GM21360 (cell line): ENCODE data around the gene IL17C.

Source experiments
- ATAC-seq: cut with Tn5 transposase; IDR thresholded peaks from one replicate; pipeline ENCODE4 v1.9.1; 2021; ENCODE audit warnings: mild to moderate bottlenecking, moderate library complexity; ENCODE audit not compliant: unreplicated experiment

The IL17C gene

DNA sequence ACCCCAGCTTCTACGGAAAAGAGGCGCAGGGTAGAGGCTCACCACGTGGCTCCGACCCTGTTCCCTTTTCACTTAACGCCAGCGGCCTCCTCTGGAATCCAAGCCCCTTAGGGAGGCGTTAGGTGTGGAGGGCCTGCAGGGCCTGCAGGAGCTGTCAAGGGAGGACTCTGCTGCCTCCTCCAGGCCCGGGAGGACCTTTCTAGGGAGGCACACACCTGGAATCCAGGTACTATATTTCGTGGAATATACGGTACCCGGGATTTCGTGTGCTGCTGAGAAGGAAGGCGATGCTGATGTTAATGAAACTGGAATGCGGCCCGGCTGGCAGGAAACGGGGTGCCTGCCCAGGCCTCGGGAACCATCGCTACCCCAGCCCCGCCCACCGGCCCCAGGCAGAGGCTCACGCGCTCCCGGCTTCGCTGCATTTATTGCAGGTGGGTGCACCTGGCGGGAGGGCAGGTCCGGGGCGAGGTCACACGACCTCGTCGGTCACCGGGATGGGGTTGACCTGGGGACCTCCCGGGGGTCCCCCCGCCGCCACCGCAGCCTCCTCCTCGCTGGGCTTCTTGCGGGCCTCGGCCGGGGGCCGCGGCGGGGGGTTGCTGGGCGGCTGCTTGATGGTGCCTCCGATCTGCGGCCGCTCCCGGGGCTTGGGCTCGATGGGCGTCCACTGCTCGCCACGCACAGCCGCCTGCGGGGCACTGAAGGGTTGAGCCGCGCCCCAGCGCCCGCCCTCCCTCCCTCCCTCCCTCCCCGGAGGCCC, 4.7 kb downstream of the IL17C start:
- no peak for ATAC-seq

- ATAC-seq: no peak
Measured at GRCh38 chr16:88643644-88643932, 5.2 kb downstream of the IL17C start.

DNA sequence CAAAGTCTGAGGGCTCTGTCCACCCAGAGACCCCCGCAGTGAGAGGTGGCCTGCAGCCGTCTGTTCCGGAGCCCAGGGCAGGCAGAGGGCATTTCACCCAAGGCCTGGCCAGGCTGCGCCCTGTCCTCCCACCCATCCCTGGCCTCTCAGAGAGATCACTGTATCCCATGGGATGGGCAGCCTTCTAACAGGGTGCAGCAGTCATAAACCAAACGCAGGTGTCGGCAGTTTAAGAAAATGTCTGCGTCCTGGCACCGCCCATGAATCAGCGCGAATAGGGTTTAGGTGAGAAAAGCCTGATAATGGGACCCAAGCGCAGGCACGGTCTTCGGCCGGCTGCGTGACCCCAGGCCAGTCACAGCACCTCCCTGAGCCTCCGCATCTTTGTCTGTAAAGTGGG, 7.1 kb downstream of the IL17C start:
- ATAC-seq: no peak

DNA sequence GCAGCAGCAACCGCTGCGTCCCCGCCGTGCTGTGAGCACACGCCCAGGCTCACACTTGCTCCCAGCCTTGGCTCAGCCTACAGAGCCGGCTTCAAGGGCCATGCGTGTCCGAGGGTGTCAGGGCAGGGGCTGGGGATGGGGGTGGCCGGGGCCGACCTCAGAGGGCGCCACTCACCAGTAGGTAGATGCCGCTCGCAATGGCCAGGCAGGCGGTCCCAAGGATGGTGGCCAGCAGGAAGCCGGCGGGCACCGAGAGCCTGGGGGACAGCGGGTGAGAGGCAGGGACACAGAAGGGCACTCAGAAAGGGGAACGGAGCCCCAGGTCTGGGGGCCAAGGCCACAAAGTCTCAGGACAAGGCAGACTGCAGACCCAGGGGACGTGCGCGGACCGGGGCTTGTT, 7.6 kb downstream of the IL17C start:
- no peak for ATAC-seq

DNA sequence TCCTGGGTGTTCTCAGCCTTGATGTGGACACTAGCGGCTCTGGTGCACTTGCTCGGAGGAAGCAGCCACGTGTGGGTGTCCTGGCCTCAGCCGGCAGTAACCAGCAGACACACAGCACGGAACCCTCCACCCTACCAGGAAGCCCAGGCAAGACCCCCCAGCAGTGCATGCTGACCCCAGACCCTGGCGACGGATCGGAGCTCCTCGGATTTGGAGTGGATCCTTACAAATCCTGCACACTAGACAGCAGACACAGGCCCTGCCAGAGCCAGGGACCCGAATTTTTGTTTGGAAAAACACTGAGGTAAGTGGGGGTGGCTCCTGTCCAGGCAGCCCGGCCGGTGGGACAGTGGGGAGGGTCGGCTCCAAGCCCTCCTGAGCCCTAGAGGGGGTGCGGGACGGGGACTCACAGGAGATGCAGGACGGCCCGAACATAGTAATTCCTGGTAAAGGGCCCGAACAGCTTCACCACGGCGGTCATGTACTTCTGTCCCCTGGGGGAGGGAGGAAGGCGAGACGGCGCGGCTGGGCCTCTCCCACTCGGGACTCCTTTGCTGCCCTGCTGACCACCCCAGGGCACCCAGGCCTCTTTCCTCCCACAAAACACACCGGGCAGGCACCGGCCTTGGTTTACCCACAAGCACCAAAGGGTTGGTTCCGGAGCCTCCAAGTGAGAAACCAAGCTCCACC, 8.1 kb downstream of the IL17C start:
- ATAC-seq: no peak

DNA sequence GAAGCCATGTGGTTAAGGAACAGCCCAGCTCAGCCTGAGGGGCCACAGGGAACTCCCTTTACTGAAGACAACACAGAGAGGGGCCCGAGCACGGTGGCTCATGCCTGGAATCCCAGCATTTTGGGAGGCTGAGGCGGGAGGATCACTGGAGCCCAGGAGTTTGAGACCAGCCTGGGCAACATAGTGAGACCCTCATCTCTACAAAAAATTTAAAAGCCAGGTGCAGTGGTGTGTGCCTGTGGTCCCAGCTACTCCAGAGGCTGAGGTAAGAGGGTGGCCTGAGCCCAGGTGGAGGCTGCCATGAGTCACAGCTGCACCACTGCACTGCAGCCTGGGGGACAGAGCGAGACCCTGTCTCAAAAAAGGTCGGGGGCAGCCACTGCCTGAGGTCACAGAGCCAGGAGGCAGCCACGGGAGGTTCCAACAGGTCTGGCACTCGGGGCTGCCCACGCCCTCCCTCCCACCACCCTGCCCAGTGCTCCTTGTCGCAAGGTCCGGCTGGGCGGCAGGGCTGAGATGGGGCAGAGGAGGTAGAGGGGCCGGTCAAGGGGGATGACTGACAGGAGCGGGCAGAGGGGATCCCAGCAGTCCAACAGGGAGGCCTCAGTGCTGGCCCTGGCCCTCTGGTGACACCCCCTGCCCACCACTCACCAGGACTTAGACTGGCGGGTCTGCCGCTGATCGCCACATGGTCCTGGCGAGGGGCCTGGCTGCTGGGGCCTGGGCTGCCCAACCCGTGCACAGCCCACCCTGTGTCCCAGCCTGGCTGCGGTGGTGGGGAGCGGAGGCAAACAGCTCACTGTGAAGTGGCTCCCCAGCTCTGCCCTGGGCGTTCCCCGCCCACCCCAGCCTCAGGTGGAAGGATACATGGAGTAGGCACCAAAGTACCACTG, 9.1 kb downstream of the IL17C start:
- no peak for ATAC-seq

- no peak for ATAC-seq
Measured at GRCh38 chr16:88649195-88649923, 11.0 kb downstream of the IL17C start.

GRCh38 chr16:88649924-88650748, 11.8 kb downstream of the IL17C start:
- no peak for ATAC-seq

DNA sequence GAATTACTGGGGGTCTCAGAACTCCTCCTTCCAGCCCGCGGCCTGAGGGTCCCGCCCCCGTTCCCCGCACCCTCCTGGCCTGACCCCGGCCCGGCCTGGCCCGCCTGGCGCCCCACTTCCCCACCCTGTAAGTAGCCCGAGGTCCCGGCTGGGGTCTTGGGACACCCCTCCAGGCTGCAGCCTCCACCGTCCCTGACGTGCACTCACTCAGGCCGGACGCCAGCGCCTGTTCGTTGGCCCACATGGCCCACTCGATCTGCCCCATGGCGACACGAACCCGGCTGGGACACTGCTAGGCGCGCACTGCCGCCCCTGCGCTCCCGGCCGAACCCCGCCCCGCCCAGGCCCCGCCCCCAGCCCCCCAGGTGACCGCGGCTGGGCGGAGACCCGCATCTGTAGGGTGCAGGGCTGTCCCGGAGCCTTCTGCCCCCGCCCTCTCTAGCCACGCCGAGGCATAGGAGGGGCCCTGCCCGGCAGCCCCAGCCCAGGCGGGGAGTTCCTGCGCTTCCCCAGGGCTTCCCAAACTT, 12.4 kb downstream of the IL17C start, which contains the start of gene CYBA:
CYBA (minus strand) TSS at position 305 of the 527 bp plus-strand sequence; CDS start at position 265, 40 bp downstream.
- peak; percentile 57 for ATAC-seq

DNA sequence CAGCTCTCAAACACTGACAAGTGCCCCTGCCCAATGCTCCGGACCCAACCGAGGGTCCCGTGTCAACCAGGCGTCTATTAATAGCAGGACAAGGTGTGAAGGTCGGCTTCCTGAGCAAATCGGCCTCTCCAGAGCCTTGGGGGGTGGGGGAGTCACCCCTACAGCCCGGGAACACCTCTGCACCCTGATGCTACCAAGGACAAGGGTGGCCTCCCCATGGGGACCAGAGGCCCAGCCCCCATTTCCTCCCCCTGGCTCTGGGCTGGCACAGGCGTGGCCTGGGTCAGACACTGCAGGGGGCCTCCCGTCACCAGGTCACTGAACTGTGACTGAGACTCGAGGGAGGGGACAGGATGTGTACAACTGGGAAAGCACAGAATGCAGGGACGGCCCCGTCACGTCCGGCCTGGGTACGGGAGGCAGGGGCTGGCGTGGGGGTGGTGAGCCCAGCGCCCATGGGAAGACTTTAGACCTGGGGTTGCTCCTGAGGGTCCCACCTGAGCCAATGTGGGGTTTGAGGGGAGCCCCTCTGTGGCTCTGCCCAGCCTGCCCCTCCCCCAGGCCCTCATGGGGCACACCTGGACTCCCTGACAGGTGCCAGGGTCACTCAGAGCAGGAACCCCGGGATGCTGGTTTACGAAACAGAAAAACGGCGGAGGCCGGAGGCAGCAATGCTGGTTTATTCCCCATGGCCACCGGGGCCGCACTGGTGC, 13.1 kb downstream of the IL17C start:
- peak; percentile 57 for ATAC-seq

- ATAC-seq: no peak
Measured at GRCh38 chr16:88651989-88652761, 13.8 kb downstream of the IL17C start.

DNA sequence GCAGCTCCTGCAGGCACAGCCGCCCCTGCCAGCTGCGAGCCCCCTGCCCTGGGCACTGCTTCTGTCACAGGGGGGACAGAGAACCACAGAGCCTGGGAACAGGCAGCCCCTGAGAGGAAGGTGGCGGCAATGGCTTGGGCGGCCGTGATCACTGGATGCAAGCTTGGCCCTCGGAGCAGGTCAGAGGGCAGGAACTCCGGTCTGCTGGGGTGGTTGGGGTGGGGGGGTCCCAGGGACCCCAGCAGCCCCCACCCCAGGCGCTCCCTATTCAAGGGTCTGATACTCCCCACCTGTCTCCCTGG, 14.3 kb downstream of the IL17C start:
- ATAC-seq: no peak

GRCh38 chr16:88653101-88653500, 14.7 kb downstream of the IL17C start:
- no peak for ATAC-seq

DNA sequence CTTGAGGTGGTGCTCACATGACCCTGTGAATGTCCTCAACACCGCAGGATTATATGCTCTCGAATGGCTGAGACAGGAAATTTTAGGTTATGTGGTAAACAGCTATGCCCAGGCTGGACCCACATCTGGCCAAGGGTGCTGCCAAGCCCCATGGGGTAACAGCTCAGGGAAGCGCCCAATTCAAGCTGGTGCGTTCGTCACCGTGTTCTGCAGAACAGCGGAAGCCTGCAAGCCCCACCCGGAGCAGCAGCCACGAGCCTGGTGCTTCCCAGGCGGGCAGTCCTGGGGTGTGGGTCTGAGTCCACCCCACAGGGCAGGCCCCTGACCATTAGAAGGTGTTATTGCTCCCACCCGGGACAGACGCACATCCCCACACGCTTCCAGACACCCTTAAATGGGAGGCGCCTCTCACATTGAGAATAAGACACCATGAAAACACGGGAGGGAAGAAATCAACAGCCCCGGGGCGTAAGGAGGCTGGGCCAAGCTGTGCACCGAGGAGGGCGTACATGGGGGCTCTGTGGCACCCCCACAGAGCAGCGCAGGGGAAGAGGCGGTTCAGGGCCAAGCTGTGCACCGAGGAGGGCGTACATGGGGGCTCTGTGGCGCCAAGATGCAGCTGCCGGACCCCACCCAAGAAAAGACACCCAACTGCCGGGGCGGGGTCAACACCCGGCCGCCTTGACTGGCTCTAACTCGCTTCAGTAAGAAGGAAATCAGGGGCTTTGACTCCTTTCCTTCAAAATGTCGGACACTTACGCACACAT, 15.4 kb downstream of the IL17C start:
- no peak for ATAC-seq

DNA sequence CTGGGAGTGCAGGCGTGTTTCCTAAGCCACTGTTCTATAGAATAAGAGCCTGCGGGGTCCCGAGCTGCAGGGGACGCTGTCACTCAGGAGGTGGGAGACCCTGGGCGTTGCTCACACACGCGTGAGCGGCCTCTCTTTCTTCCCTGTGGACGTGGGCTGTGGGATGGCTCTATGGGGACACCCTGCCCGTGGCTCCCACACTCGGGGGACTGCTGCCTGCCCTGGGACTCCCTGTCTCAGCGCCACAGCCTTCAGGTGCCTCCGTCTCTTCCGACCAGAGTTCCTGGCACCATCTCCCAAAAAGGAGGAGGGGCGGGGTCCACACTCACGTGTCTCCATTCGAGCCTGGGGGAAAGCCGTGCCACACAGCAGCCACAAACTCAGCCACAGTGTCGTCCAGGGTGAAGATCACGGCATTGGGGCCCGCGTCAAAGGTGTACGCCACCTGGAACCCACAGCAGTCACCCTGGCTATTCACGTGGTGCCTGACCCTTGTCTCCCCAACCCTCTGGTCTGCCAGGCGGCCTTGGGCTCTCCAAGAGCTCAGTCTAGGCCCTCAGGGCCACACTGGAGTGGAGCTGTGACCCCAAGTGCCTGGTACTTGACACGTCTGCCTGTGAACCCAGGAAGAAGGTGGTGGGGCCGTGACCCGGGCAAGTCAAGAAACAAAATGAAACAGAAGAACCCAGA, 16.1 kb downstream of the IL17C start:
- ATAC-seq: no peak

DNA sequence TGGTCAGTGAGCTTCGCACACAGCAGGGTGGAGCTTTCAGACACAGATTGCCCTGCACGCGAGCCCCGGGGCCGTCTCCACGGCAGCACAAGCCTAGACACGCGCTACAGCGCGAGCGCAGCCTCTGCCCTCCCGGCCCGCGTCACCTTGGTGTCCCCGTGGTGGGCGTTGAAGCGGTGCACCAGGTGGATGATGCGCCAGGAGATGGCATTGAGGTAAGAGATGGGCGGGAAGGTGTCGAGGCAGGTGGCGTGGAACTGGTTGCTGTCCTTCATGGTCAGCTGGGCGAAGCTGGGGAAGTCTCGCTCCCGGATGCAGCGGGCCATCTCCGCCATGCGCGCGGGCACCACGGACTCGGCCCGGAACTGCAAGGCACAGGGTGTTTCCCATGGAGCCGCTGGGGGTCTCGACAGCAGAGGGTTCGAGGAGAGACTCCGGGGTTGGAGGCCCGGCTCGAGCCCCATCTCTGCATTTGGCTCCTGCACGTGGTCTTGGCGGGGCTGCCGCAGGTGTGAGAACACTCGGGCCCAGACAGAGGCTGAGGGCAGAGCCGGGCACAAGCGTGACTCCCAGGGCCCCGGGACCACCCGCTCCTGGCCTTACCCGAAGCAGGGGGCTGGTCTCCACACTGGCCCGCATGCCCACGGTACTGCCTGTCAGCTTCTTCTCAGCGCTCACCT, 16.8 kb downstream of the IL17C start:
- ATAC-seq: no peak
